HL-60/S4 (cell line): Measurements from ENCODE around the gene PLSCR1.
"Not testable (repeated sequence)": the region's sequence is repeated elsewhere in the genome, so short reads cannot be mapped to it uniquely, and the experiment has no call there.

Experiments
- in situ Hi-C: fragments of 300-500 bp; cut with MboI; formaldehyde crosslinking; loops from 2 replicates; pipeline ENCODE4 v1.14.3; 2022; ENCODE audit warnings: low sequenced_read_pairs

PLSCR1 gene

GRCh38 chr3:146550743-146551510, 6.5 kb upstream of the PLSCR1 start:
- in situ Hi-C loops, result no loop called here

GRCh38 chr3:146550070-146550615, 5.7 kb upstream of the PLSCR1 start:
- in situ Hi-C loops, result no loop called here

GRCh38 chr3:146547235-146547835, 2.9 kb upstream of the PLSCR1 start:
- in situ Hi-C loops, result no loop called here

GRCh38 chr3:146546366-146546965, 2.1 kb upstream of the PLSCR1 start:
- in situ Hi-C loops, result no loop called here

- in situ Hi-C loops, result no loop called here
Measured at GRCh38 chr3:146544929-146545528, 622 bp upstream of the PLSCR1 start.

- in situ Hi-C loops, result no loop called here
Measured at GRCh38 chr3:146543461-146544001, 876 bp downstream of the PLSCR1 start.

GRCh38 chr3:146542978-146543377, 1.4 kb downstream of the PLSCR1 start:
- in situ Hi-C loops, result no loop called here

- in situ Hi-C loops, result no loop called here
Measured at GRCh38 chr3:146542179-146542578, 2.2 kb downstream of the PLSCR1 start.

GRCh38 chr3:146540978-146541377, 3.4 kb downstream of the PLSCR1 start:
- in situ Hi-C loops, result no loop called here

GRCh38 chr3:146540236-146540635, 4.2 kb downstream of the PLSCR1 start:
- in situ Hi-C loops, result no loop called here

GRCh38 chr3:146539315-146539714, 5.1 kb downstream of the PLSCR1 start:
- in situ Hi-C loops, result no loop called here

- in situ Hi-C loops, result no loop called here
Measured at GRCh38 chr3:146537603-146538002, 6.8 kb downstream of the PLSCR1 start.

- in situ Hi-C loops, result no loop called here
Measured at GRCh38 chr3:146536681-146537080, 7.7 kb downstream of the PLSCR1 start.

- in situ Hi-C loops, result no loop called here
Measured at GRCh38 chr3:146532406-146532805, 12.0 kb downstream of the PLSCR1 start.

GRCh38 chr3:146530609-146531008, 13.8 kb downstream of the PLSCR1 start:
- in situ Hi-C loops, result no loop called here

- in situ Hi-C loops, result no loop called here
Measured at GRCh38 chr3:146529021-146529420, 15.4 kb downstream of the PLSCR1 start.

- in situ Hi-C loops, result no loop called here
Measured at GRCh38 chr3:146524961-146525360, 19.4 kb downstream of the PLSCR1 start.

GRCh38 chr3:146523531-146523930, 20.9 kb downstream of the PLSCR1 start:
- in situ Hi-C loops, result no loop called here

GRCh38 chr3:146522174-146523158, 21.9 kb downstream of the PLSCR1 start:
- in situ Hi-C loops, result not testable (repeated sequence)

- in situ Hi-C loops, result no loop called here
Measured at GRCh38 chr3:146521394-146521793, 23.0 kb downstream of the PLSCR1 start.
